ENCODE measurements around the gene NBAS.

Gene NBAS

DNA sequence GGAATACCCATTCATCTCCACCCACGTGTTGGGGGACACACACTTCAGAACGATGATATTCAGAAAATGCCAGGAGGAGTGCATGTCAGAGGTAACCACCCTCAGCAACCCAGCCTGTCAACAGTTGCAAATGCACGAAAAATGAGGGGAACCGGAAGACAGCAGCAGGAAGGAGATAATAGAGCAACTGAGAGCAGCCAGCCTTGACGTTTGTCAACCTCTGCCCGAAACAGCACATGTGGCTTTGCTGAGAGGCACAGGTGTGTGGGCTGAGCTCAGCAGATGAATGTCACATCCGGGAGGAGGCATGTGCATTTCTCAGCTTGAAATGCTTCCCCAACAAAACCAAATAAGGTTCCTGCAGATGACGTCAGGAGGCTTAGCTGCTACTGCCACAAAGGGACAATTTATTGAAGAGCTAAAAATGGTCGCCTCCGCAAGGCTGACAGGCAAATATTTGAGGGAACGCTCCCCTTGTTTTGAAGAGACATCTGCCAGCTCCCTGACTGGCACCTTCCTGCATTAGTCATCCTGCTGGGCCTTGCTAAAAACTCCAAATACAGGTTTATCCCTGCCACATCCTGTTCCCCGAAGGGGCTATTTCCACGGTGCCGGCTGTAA, 419.0 kb downstream of the NBAS start:
- H3K4me1 ChIP-seq (ENCODE audit: insufficient read depth, low read length), result peaks cover 12% of the 10 kb centered on the region

DNA sequence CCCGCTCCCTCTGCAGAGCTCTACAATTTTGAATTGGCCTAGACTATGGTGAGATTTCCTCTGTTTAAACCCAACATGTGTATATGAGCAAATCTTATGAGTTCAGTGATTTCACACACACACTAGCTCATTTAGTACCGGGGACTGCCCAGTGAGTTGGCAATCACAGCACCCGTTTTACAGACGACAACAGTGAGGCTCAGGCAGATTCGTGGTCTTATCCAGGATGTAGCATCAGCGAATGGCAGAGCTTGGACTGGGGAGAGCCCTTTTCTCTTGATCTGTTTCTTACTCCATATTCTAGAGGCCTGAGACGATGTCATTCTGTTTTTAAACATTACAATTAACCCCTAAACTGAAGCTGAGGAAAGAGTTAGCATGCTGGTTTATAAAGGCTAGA, 419.9 kb downstream of the NBAS start:
- H3K27me3 ChIP-seq (ENCODE audit: insufficient read depth, low read length), result no peaks in the 10 kb centered on the region
- no peak overlapping the region for H3K4me3 ChIP-seq (ENCODE audit: low read length)
- H3K4me1 ChIP-seq (ENCODE audit: insufficient read depth, low read length), result peaks cover 12% of the 10 kb centered on the region
- no peak overlapping the region for H2AFZ ChIP-seq (ENCODE audit: low read depth, low read length)
- no peaks in the 10 kb centered on the region for H3K36me3 ChIP-seq (ENCODE audit: insufficient read depth, low read length)
- peaks cover 4% of the 10 kb centered on the region for H3K9me3 ChIP-seq (ENCODE audit: low read length)

More for the DNA sequence above, 419.0 kb downstream of the NBAS start:
- Histone ChIP-seq H3K4me3 (ENCODE audit: low read length) (no peak overlapping the region), H3K27me3 (ENCODE audit: insufficient read depth, low read length) (no peaks in the 10 kb centered on the region), H3K36me3 (ENCODE audit: insufficient read depth, low read length) (no peaks in the 10 kb centered on the region), H2AFZ (ENCODE audit: low read depth, low read length) (no peak overlapping the region), H3K9me3 (ENCODE audit: low read length) (peaks cover 4% of the 10 kb centered on the region)

DNA sequence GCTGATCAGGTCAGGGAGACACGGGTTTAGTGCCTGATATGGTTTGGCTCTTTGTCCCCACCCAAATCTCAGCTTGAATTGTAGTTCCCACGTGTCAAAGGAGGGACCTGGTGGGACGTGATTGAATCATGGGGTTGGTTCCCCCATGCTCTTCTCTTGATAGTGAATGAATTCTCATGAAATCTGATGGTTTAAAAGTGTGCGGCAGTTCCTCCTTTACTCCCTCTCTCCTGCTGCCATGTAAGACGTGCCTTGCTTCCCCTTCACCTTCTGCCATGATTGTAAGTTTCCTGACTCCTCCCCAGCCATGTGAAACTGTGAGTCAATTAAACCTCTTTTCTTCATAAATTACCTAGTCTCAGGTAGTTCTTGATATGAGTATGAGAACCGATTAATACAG, 424.5 kb downstream of the NBAS start:
- no peaks in the 10 kb centered on the region for H3K27me3 ChIP-seq (ENCODE audit: insufficient read depth, low read length)
- no peak overlapping the region for H3K4me3 ChIP-seq (ENCODE audit: low read length)
- peaks cover 2% of the 10 kb centered on the region for H3K9me3 ChIP-seq (ENCODE audit: low read length)
- H2AFZ ChIP-seq (ENCODE audit: low read depth, low read length), result no peak overlapping the region
- no peaks in the 10 kb centered on the region for H3K36me3 ChIP-seq (ENCODE audit: insufficient read depth, low read length)
- peaks cover 12% of the 10 kb centered on the region for H3K4me1 ChIP-seq (ENCODE audit: insufficient read depth, low read length)

DNA sequence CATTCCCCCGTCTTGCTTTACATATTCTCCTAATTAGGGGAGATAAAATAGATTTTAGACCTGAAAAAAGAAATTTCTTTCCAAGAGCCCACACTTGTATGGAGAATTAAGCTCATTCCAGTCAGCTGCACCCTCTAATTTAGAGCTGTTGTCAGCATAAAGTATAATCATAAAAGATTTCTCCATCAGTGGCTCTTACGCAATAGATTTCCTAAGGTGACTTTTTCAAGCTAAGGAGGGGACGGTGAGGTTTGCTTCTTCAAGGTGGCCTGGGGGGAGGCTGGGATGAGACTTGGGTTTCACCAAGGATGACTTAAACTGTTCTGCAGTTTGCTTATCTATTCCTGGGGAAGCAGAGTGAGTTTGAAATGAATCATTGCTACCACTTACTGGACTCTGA, 426.2 kb downstream of the NBAS start:
- Histone ChIP-seq H3K27me3 (ENCODE audit: insufficient read depth, low read length) (no peaks in the 10 kb centered on the region), H2AFZ (ENCODE audit: low read depth, low read length) (no peak overlapping the region), H3K9me3 (ENCODE audit: low read length) (peaks cover 2% of the 10 kb centered on the region), H3K36me3 (ENCODE audit: insufficient read depth, low read length) (no peaks in the 10 kb centered on the region), H3K4me1 (ENCODE audit: insufficient read depth, low read length) (peaks cover 12% of the 10 kb centered on the region), H3K4me3 (ENCODE audit: low read length) (no peak overlapping the region)

DNA sequence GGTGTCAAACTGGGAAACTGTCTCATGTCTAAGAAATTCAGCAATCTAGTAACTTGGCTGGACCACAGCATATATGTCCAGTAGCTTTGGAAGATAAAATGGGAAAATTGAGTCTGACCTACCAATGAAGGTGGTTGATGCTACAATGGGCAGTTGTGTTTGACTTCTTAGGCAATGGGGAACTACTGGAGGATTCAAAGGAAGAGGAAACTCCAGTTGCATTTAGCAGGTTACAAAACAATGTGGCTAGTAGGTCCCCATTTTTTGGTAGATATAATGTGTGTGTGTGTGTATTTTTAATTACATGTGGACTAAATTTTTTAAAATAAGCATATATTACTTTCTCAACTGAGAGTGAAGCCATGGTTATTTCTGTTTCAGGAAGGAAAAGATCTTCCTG, 427.7 kb downstream of the NBAS start:
- Histone ChIP-seq H3K9me3 (ENCODE audit: low read length) (no peaks in the 10 kb centered on the region), H3K4me3 (ENCODE audit: low read length) (no peak overlapping the region), H3K4me1 (ENCODE audit: insufficient read depth, low read length) (peaks cover 4% of the 10 kb centered on the region), H3K27me3 (ENCODE audit: insufficient read depth, low read length) (no peaks in the 10 kb centered on the region), H2AFZ (ENCODE audit: low read depth, low read length) (no peak overlapping the region), H3K36me3 (ENCODE audit: insufficient read depth, low read length) (no peaks in the 10 kb centered on the region)

DNA sequence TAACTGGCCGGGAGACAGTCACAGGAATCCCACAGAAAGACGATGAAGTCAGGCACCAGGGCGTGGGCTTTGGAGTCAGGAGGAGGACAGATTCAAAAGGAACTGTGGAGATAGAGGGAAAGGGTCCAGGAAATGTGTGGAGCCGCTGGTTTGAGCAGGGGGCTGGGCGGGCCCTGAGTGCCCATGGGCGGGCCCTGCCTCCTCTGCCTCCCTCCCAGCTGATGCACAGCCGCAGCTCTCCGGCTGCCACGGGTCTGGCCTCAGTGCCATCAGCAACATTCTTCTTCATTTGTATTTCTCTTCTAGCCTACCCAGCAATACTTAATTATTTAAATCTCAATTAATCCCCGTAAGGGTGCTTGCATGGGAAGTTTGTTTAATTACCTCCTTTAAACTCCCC, 432.3 kb downstream of the NBAS start:
- H3K4me3 ChIP-seq (ENCODE audit: low read length), result no peak overlapping the region
- H3K9me3 ChIP-seq (ENCODE audit: low read length), result no peaks in the 10 kb centered on the region
- H2AFZ ChIP-seq (ENCODE audit: low read depth, low read length), result no peak overlapping the region
- no peaks in the 10 kb centered on the region for H3K4me1 ChIP-seq (ENCODE audit: insufficient read depth, low read length)
- no peaks in the 10 kb centered on the region for H3K36me3 ChIP-seq (ENCODE audit: insufficient read depth, low read length)
- no peaks in the 10 kb centered on the region for H3K27me3 ChIP-seq (ENCODE audit: insufficient read depth, low read length)

DNA sequence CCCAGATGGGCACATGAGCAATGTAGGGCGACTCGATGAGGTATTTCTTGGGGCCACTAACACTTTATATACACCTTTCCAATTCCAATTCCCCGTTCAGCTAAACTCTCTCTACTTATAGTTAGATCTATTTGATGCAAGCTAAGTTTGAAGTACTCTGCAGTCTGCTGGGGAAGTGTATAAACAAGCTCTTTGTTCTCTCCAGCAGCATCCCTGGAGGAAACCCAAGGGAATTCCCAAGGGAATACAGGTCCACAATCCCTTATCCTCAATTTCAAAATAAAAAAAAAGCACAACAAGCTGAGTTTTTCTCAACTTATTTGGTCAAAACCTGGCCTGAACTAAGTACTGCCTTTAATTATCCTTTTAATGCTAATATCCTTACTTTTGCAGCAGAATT, 433.3 kb downstream of the NBAS start:
- Histone ChIP-seq H3K4me3 (ENCODE audit: low read length) (no peak overlapping the region), H3K4me1 (ENCODE audit: insufficient read depth, low read length) (no peaks in the 10 kb centered on the region), H2AFZ (ENCODE audit: low read depth, low read length) (no peak overlapping the region), H3K9me3 (ENCODE audit: low read length) (no peaks in the 10 kb centered on the region), H3K27me3 (ENCODE audit: insufficient read depth, low read length) (no peaks in the 10 kb centered on the region), H3K36me3 (ENCODE audit: insufficient read depth, low read length) (no peaks in the 10 kb centered on the region)

DNA sequence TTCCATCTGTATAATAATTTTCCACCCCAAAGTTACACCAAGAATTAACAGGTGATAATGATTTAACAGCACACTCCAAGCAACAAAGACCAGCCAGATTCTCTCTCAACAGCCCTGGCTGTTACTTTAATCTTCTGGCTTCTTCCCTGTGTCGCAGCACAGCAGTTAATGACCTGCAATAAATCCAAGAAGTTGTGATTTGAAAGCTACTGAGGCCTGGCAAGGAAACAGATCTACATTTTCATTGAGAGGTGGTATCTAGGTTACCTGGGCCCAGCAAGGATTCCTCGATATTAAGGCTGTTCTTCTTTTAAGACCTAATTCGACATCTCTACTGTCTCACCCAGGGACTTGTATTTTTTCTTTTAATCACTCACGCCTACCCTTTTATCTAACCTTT, 433.8 kb downstream of the NBAS start:
- Histone ChIP-seq H3K36me3 (ENCODE audit: insufficient read depth, low read length) (no peaks in the 10 kb centered on the region), H2AFZ (ENCODE audit: low read depth, low read length) (no peak overlapping the region), H3K4me3 (ENCODE audit: low read length) (no peak overlapping the region), H3K4me1 (ENCODE audit: insufficient read depth, low read length) (no peaks in the 10 kb centered on the region), H3K9me3 (ENCODE audit: low read length) (no peaks in the 10 kb centered on the region), H3K27me3 (ENCODE audit: insufficient read depth, low read length) (no peaks in the 10 kb centered on the region)

DNA sequence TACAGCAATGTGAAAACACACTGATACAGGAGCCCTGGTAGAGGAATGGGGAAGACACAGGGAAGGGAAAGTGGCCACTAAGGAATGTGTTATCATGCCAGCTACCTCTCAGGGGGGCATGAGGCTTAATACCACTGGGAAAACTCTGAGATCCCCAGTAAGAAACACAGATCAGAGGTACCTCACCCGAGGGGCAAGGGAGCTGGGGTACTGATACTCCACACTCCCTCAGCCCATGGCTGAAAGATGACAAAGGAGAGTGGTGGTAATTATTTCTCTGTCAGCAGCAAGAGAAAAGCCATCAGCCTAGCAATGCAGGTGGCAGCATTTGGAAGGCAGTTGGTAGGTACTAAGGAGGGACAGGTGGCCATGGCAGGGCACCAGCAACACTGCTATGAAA, 434.8 kb downstream of the NBAS start:
- H2AFZ ChIP-seq (ENCODE audit: low read depth, low read length), result no peak overlapping the region
- no peaks in the 10 kb centered on the region for H3K9me3 ChIP-seq (ENCODE audit: low read length)
- H3K4me3 ChIP-seq (ENCODE audit: low read length), result no peak overlapping the region
- no peaks in the 10 kb centered on the region for H3K36me3 ChIP-seq (ENCODE audit: insufficient read depth, low read length)
- H3K4me1 ChIP-seq (ENCODE audit: insufficient read depth, low read length), result no peaks in the 10 kb centered on the region
- no peaks in the 10 kb centered on the region for H3K27me3 ChIP-seq (ENCODE audit: insufficient read depth, low read length)

DNA sequence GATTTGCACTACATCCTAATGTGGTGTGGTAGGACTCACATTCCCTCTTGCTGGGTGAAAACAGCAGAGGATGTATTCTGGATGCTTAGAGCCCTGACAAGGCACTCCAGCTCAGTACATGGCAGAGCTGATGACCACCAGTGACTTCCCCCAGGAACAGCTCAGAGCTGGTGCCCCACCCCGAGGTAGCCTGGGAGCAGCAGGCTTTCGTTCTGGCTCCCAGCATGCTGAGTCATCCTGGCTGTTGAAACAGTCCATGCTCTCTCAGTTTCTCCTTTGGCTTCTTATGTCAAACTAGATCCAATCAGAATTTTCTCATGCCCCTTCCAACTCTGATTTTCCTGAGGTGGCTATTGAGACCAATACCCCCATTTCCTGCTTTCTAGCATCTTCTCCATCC, 438.2 kb downstream of the NBAS start:
- Histone ChIP-seq H3K36me3 (ENCODE audit: insufficient read depth, low read length) (no peaks in the 10 kb centered on the region), H3K27me3 (ENCODE audit: insufficient read depth, low read length) (no peaks in the 10 kb centered on the region), H3K9me3 (ENCODE audit: low read length) (no peaks in the 10 kb centered on the region), H3K4me1 (ENCODE audit: insufficient read depth, low read length) (peaks cover 5% of the 10 kb centered on the region), H2AFZ (ENCODE audit: low read depth, low read length) (no peak overlapping the region), H3K4me3 (ENCODE audit: low read length) (no peak overlapping the region)

DNA sequence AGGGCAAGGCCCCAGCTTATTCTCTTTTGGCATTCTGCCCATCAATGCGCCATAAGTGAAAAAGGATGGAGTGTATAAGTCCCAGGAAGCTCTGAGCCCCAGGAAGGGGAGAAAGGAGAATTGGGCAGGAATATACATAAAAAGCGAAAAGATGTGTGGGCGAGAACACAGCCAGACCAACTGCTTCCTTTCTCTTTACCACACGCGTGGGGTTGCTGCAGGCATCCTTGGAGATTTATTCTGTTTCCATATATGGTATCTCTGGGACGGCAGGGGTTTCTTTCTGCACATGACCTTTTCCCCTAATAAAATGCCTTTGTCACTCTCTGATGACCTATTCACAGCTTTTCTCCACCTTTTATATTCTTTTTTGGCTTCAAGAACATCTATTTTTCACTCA, 440.5 kb downstream of the NBAS start:
- H3K36me3 ChIP-seq (ENCODE audit: insufficient read depth, low read length), result no peaks in the 10 kb centered on the region
- H3K27me3 ChIP-seq (ENCODE audit: insufficient read depth, low read length), result no peaks in the 10 kb centered on the region
- H3K9me3 ChIP-seq (ENCODE audit: low read length), result no peaks in the 10 kb centered on the region
- H3K4me1 ChIP-seq (ENCODE audit: insufficient read depth, low read length), result peaks cover 5% of the 10 kb centered on the region
- H2AFZ ChIP-seq (ENCODE audit: low read depth, low read length), result no peak overlapping the region
- H3K4me3 ChIP-seq (ENCODE audit: low read length), result no peak overlapping the region

DNA sequence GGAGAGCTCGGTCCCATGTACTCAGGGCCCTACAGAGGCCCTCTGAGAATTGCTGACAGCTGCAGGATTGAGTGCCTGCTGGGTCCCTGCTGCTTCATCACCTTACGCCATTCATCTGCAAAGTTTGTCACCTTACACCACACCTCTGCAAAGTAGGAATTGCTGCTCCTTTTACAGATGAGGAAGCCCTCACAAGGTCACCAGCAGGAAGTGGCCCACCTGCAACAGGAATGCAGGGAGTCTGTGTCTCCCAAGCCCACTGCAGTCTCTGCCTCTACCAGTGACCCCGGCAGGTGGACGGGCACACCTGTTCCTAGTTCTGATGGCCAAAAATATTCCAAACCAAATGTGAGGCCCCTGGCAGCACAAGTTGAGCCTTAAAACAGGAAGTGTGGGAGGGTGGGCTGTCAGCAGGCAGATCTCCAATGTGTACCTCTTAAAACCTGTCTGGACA, 441.4 kb downstream of the NBAS start:
- Histone ChIP-seq H2AFZ (ENCODE audit: low read depth, low read length) (no peak overlapping the region), H3K27me3 (ENCODE audit: insufficient read depth, low read length) (no peaks in the 10 kb centered on the region), H3K4me1 (ENCODE audit: insufficient read depth, low read length) (peaks cover 5% of the 10 kb centered on the region), H3K4me3 (ENCODE audit: low read length) (no peak overlapping the region), H3K9me3 (ENCODE audit: low read length) (no peaks in the 10 kb centered on the region), H3K36me3 (ENCODE audit: insufficient read depth, low read length) (no peaks in the 10 kb centered on the region)

DNA sequence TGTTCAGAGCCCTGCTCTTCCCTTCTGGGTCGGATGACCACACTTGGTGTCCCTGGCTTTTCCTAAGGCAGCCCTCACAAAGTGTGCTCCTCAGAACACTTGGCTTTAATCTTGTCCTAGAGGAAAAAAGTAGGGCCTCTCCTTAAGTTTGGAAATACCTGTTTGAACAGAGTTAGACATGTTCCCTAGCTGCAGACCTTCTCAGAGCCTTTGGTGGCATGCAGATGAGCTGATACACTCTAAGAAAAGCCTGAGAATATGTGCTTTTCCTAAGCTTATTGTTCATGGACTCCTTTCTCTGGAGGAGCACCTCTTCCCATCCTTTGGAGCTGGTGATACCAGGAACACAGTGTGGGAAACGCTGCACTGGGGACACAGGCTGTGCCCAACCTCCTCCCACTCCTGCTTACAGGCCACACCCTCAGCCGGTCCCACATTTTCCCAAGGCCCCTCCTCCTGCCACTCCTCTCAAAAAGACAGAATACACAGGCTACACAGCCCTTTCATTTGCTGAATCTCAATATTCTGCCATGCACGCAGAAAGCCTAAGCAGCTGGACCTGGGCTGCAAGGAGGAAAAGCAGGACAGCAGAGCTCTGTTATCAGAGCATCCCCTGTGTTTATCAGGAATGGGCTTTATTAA, 443.6 kb downstream of the NBAS start:
- peaks cover 5% of the 10 kb centered on the region for H3K4me1 ChIP-seq (ENCODE audit: insufficient read depth, low read length)
- H2AFZ ChIP-seq (ENCODE audit: low read depth, low read length), result no peak overlapping the region
- H3K36me3 ChIP-seq (ENCODE audit: insufficient read depth, low read length), result no peaks in the 10 kb centered on the region
- no peaks in the 10 kb centered on the region for H3K27me3 ChIP-seq (ENCODE audit: insufficient read depth, low read length)
- H3K9me3 ChIP-seq (ENCODE audit: low read length), result no peaks in the 10 kb centered on the region
- H3K4me3 ChIP-seq (ENCODE audit: low read length), result no peak overlapping the region
